HK-2 (cell line): Measurements from ENCODE around the gene BTNL2.

Experiments used
- DNase-seq: peaks from one replicate; pipeline ENCODE4 v3.0.0-alpha.2; 2018; ENCODE audit not compliant: unreplicated experiment

The BTNL2 gene

DNA sequence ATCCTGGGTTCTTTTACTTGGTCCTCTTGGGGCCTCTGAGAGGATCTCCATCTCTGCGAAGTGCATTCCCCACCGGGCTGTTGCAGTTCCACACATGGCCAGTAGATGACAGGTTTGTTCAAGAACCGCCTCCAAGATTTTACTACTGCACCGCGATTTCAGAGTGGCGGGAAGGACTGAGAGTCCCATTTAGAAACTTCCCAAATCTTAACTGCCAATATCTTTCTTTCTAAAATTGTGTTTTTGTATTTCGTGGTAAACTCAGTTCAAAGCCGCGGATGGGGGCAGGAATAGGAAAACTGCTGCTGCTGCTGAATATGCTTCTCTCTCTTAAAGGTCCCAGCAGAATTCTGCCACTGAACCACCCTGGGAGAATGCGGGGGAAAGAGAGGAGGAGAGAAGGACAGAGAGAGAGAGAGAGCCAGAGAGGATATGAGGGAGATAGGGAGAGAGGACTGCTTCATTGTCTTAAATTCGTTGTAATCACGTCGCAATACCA, 8.6 kb upstream of the BTNL2 start:
- peak; percentile 59 for DNase-seq

DNA sequence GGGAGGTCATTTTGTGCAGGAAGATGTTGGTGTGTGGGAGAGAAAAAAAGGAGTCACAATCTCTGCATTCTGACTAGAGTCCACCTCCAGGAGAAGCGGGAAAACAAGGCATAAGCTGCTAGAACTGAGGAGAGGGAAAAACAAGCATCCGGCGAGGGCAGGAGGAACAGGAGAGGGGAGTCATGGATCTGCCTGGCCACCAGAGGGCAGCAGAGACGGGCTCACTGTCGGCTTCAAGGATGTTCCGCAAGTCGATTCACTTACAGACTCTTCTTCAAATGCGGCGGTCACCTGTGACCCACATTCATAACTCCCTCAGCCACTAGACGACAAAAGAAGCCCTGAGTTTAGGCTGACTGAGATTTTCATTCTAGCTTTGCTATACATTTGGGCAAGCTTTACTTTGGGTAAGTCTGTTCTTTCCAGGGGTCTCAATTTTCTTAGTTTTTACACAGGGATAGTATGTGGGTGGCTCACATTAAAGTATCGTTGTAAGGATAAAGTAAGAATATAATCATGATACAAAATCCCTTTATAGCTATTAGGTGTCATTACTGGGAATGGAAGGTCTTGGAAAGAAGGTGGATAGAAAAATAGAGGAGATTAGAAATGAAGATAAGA, 6.6 kb upstream of the BTNL2 start:
- peak; percentile 81 for DNase-seq

DNA sequence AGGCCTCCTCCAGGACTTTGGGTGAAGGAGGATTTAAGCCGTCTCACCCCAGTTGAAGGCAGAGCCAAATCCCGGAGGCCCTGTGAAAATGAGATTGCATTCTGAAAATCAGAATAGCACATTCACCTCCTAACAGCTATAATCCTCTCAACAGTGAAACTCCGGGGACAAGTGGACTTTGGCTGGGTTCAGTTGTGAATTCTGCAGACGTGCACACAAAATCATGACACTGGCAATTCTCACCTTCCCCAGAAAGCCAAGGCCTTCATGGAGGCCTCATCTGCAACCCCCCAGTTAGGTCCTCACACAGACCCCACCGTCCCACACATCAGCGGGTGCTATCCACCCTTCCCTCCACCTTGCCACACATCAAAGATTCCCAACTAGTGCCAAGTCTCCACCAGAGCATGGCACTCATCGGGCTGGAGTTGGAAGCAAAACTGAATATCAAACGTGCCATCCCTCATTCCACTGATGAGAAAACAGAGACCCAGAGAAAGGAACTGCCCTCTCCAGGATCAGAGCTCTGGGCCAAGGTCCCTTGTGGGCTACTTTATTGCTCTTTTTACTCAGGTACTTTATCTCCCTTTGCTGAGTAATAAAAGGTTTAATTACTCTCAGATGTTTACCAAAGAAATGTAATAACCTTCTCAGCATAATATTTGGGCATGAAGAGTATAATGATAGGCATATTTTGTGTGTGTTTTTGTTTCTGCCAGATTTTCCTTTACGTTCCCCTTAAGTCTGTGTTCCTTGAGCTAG, 4.8 kb upstream of the BTNL2 start:
- DNase-seq = no peak

GRCh38 chr6:32410906-32411305, 3.9 kb upstream of the BTNL2 start:
- DNase-seq = no peak

DNA sequence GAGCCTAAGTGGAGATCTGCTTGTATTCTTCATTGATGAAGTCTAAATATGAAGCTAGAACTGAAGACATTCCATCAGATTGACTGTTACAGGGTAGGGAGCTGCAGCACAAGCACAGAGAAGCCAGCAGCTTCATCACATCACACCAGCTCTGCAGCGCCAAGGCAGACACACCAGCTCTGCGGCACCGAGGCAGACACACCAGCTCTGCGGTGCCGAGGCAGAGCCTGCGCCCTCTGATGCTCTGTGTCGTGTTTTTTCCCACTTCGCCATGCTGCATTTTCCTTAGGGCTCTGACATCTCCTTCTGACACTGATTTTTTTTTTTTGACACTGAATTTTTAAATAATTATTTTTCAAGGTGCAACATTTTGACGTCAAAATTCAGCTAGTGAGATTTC, 784 bp downstream of the BTNL2 start:
- DNase-seq = no peak

- DNase-seq = no peak
These were observed 1.3 kb downstream of the BTNL2 start for GRCh38 chr6:32405656-32406055.

- no peak for DNase-seq
These were observed 4.2 kb downstream of the BTNL2 start for GRCh38 chr6:32402812-32403211.

DNA sequence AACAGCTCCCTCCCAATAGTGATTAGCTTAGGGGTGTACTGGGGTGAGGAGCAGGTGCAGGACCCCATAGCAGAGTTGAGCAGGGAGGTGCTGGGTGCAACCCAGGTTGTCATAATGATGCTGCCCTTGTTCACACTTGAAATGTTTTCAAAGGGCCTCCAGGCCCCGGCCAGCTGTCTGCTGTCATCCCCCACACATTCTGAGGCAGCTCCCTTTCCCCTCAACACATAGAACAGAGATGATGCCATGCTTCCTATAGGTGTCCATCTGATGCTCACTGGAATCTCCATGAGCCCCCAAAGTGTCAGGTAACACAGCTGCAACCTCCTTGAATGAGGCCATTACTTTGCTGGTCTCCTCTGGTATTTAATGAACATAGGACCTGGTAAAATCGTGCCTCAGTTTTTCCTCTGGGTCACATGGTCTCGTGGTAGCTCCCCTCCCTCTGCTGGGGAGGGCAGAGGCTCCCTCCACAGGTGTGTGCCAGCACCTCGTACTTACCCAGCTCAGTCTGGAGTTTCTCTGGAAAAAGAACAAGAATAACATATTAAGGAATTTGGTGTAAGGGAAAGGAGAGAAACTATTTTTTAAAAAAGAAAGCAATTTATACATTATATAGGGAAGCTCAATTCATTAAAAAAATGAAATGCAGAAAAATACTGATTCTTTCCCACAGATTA, 5.6 kb downstream of the BTNL2 start:
- no peak for DNase-seq

- no peak for DNase-seq
These were observed 9.6 kb downstream of the BTNL2 start for GRCh38 chr6:32397252-32397920.

- DNase-seq = no peak
These were observed 11.0 kb downstream of the BTNL2 start for GRCh38 chr6:32396028-32396427.

GRCh38 chr6:32393665-32394420, 13.1 kb downstream of the BTNL2 start:
- no peak for DNase-seq

GRCh38 chr6:32391505-32391904, 15.5 kb downstream of the BTNL2 start:
- DNase-seq = no peak

GRCh38 chr6:32387589-32388340, 19.2 kb downstream of the BTNL2 start:
- no peak for DNase-seq

GRCh38 chr6:32386040-32386439, 20.9 kb downstream of the BTNL2 start:
- DNase-seq = no peak

GRCh38 chr6:32382757-32383420, 24.1 kb downstream of the BTNL2 start:
- DNase-seq = no peak

DNA sequence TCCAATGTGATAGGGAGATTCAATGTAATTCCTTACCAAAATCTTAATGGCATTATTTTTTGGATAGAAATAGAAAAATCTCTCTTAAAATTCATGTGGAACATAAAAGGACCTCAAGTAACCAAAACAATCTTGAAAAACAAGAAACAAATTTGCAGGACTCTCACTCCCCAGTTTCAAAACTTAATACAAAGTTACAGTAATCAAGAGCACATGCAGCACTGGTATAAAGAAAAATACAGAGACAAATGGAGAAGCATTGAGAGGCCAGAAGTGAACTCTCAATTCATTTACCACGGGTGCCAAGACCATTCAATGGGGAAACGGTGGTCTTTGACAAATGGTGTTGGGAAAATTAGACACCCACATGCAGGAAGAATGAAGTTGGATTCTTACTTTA, 27.4 kb downstream of the BTNL2 start:
- DNase-seq = no peak

- no peak for DNase-seq
These were observed 31.0 kb downstream of the BTNL2 start for GRCh38 chr6:32375739-32376529.

DNA sequence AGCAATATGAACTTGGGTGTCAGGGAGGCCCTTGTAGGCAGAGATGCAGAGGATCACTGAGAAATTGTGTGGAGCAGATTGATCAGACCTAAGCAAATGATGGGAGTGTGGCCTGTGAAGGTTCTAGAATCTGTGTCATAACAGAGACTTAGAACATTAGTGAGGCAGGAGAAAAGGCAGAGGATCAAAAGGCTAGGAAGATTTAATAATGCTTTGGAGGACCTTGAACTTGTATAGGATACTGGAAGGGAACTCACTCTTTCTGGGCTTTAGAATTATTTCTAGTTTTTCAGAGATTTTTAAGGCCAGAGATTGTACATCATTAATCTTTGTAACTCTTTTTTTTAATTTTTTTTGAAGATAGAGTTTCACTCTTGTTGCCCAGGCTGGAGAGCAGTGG, 35.2 kb downstream of the BTNL2 start, which contains the start of gene TSBP1:
TSS of gene TSBP1 (minus strand) at position 101 of the 400 bp plus-strand sequence. CDS start 197 bp downstream, outside the sequence.
- DNase-seq = no peak

GRCh38 chr6:32371229-32371628, 35.8 kb downstream of the BTNL2 start:
- no peak for DNase-seq
